ENCODE measurements around the gene TOP3A. TPM values are rescaled to one million over a fixed set of nuclear protein-coding genes. Genes with fewer than 3 reads are reported as not detected.

Gene TOP3A
- total RNA-seq, 1 experiment from 2014 or later, result 56.1 TPM

GRCh38 chr17:18246880-18247612, 67.7 kb downstream of the TOP3A start:
- Mint-ChIP-seq H3K27me3 (ENCODE audit: low read depth) (no peaks in the 10 kb centered on the region), H3K27ac (peak overlapping the region; percentile 100), H3K36me3 (peaks cover 39% of the 10 kb centered on the region), H3K4me1 (peaks cover 25% of the 10 kb centered on the region), H3K9me3 (no peaks in the 10 kb centered on the region), H3K4me3 (peak overlapping the region; percentile 90)
- ChIA-PET POLR2A (interaction anchor here (0.6 to 2.2 kb wide), 7 partner anchors 10 to 170 kb away, joined by 3 to 17 read pairs (median 6); partner anchors contain the start of genes FLII, LLGL1 and MIEF2), CTCF (interaction anchor here (0.6 to 2.0 kb wide), 14 partner anchors 8 to 136 kb away, joined by 3 to 19 read pairs (median 4); partner anchors contain the start of gene ALKBH5)
- ATAC-seq, result peak; percentile 85
- peak; percentile 96 for DNase-seq (ENCODE audit: low spot score)
- TF ChIP-seq GTF2I (CRISPR knock-in tag; conservative IDR thresholded peaks at IDR 0.05) (no peak), SP1 (CRISPR knock-in tag; conservative IDR thresholded peaks at IDR 0.05) (peak; percentile 66), NFE2L1 (CRISPR knock-in tag; IDR thresholded peaks at IDR 0.05) (no peak), MYBL2 (CRISPR knock-in tag; IDR thresholded peaks at IDR 0.05) (no peak), MAX (CRISPR knock-in tag; IDR thresholded peaks at IDR 0.05) (peak; percentile 65), ZNF423 (CRISPR knock-in tag; IDR thresholded peaks at IDR 0.05) (0 out of 2 replicates have a peak, but pooled peaks have one; percentile 27), FOXP1 (CRISPR knock-in tag; IDR thresholded peaks at IDR 0.05; ENCODE audit: borderline replicate concordance) (0 out of 2 replicates have a peak, but pooled peaks have one; percentile 1), OVOL2 (CRISPR knock-in tag; IDR thresholded peaks at IDR 0.05; ENCODE audit: borderline replicate concordance) (no peak)

GRCh38 chr17:18246109-18246725, 68.6 kb downstream of the TOP3A start:
- Mint-ChIP-seq H3K36me3 (peaks cover 36% of the 10 kb centered on the region), H3K4me1 (peaks cover 25% of the 10 kb centered on the region), H3K27ac (peak overlapping the region; percentile 97), H3K4me3 (peak overlapping the region; percentile 90), H3K9me3 (no peaks in the 10 kb centered on the region), H3K27me3 (ENCODE audit: low read depth) (no peaks in the 10 kb centered on the region)
- CTCF ChIA-PET, result interaction anchor here (0.7 to 2.0 kb wide), 10 partner anchors 9 to 135 kb away, joined by 3 to 19 read pairs (median 4); partner anchors contain the start of gene ALKBH5
- DNase-seq (ENCODE audit: low spot score), result no peak
- TF ChIP-seq ARID4B (CRISPR knock-in tag; IDR thresholded peaks at IDR 0.05; ENCODE audit: borderline replicate concordance) (no peak), MAX (CRISPR knock-in tag; IDR thresholded peaks at IDR 0.05) (0 out of 2 replicates have a peak, but pooled peaks have one; percentile 6)
- POLR2A ChIA-PET, result interaction anchor here (1.9 to 2.2 kb wide), 2 partner anchors 14 to 22 kb away, joined by 11 to 17 read pairs; partner anchors contain the start of genes LLGL1 and MIEF2
- ATAC-seq, result no peak

GRCh38 chr17:18245038-18245776, 69.6 kb downstream of the TOP3A start:
- POLR2A ChIA-PET, result interaction anchor here (0.6 kb wide), 1 partner anchor 63 kb away, joined by 3 read pairs; no protein-coding TSS in a partner anchor
- no peak for ATAC-seq
- peaks cover 26% of the 10 kb centered on the region for H3K36me3 Mint-ChIP-seq
- TF ChIP-seq ZNF423 (CRISPR knock-in tag; IDR thresholded peaks at IDR 0.05) (no peak), JUN (CRISPR knock-in tag; IDR thresholded peaks at IDR 0.05) (no peak), ARID4B (CRISPR knock-in tag; IDR thresholded peaks at IDR 0.05; ENCODE audit: borderline replicate concordance) (no peak), ZNF232 (CRISPR knock-in tag; IDR thresholded peaks at IDR 0.05) (no peak), ATF1 (CRISPR knock-in tag; IDR thresholded peaks at IDR 0.05) (no peak), MAX (CRISPR knock-in tag; IDR thresholded peaks at IDR 0.05) (no peak), RELA (CRISPR knock-in tag; IDR thresholded peaks at IDR 0.05; ENCODE audit: borderline replicate concordance) (no peak), ZBTB21 (CRISPR knock-in tag; IDR thresholded peaks at IDR 0.05; ENCODE audit: borderline replicate concordance) (no peak), HMGXB4 (CRISPR knock-in tag; IDR thresholded peaks at IDR 0.05) (no peak)

More at GRCh38 chr17:18245038-18245776, 69.6 kb downstream of the TOP3A start:
- H3K27me3 Mint-ChIP-seq (ENCODE audit: low read depth), result no peaks in the 10 kb centered on the region
- DNase-seq (ENCODE audit: low spot score), result no peak
- CTCF ChIA-PET, result no interaction called here
- H3K27ac Mint-ChIP-seq, result 0 out of 2 replicates have a peak overlapping the region, but pooled peaks have one; percentile 72
- peaks cover 25% of the 10 kb centered on the region for H3K4me1 Mint-ChIP-seq
- no peaks in the 10 kb centered on the region for H3K9me3 Mint-ChIP-seq
- peak overlapping the region; percentile 12; the same call in 1 of the 2 replicates for H3K4me3 Mint-ChIP-seq

All from WTC11 (cell line).